Activated B cell treated with CpG ODN at 0.5 μM for 24 hours (primary cell): ENCODE results near the gene PEPD. TPM values are rescaled to one million over a fixed set of nuclear protein-coding genes. Genes with fewer than 3 reads are reported as not detected.

Experiments
- ATAC-seq: fragments of 200-7000 bp; cut with Tn5 transposase; one replicate; pipeline ENCODE4 v1.10.0; 2021; ENCODE audit warnings: low read depth, mild to moderate bottlenecking, moderate library complexity
- CTCF ChIA-PET: fragments of 350-600 bp; sonication (Branson Sonifier 250); formaldehyde crosslinking; loops from one replicate; lab custom pipeline; 2021; ENCODE audit warnings: antibody characterized with exemption; lab: Charles Lee
- POLR2A ChIA-PET: fragments of 350-600 bp; sonication (Branson Sonifier 250); formaldehyde crosslinking; loops from one replicate; lab custom pipeline; 2021; ENCODE audit warnings: antibody characterized with exemption; lab: Charles Lee
- DNase-seq: peaks from one replicate; pipeline ENCODE4 v3.0.0; 2022
- H3K27ac Mint-ChIP-seq: one replicate; pipeline ENCODE4 v1.8.0; 2020; ENCODE audit warnings: mixed read lengths
- H3K27me3 Mint-ChIP-seq: one replicate; pipeline ENCODE4 v1.8.0; 2021; ENCODE audit warnings: mixed read lengths
- H3K36me3 Mint-ChIP-seq: one replicate; pipeline ENCODE4 v1.8.0; 2021; ENCODE audit warnings: low read depth, mixed read lengths
- H3K4me1 Mint-ChIP-seq: one replicate; pipeline ENCODE4 v1.8.0; 2021; ENCODE audit warnings: mixed read lengths
- H3K4me3 Mint-ChIP-seq: one replicate; pipeline ENCODE4 v1.8.0; 2020; ENCODE audit warnings: mild to moderate bottlenecking, mixed read lengths
- H3K9me3 Mint-ChIP-seq: one replicate; pipeline ENCODE4 v1.8.0; 2020; ENCODE audit warnings: mixed read lengths
- CTCF ChIP-seq: fragments of 200-600 bp; IDR thresholded peaks from one replicate; pipeline ENCODE4 v1.8.0; 2022; ENCODE audit warnings: antibody characterized with exemption, mild to moderate bottlenecking
- intact Hi-C: fragments of 100-400 bp; cut with micrococcal nuclease; formaldehyde crosslinking; loops from one replicate; pipeline ENCODE4 v1.15.1; 2024
- total RNA-seq: library from RNA; stranded (reverse); gene quantifications from 2 replicates; pipeline ENCODE4 v1.2.3, GENCODE V29; 2022

Gene PEPD
- total RNA-seq, 1 donor from 2014 or later, result 49.1 TPM

- no peak for TF ChIP-seq CTCF
- Mint-ChIP-seq H3K36me3 (no peaks in the 10 kb centered on the region), H3K27ac (no peak overlapping the region), H3K4me1 (no peaks in the 10 kb centered on the region), H3K27me3 (peaks cover 51% of the 10 kb centered on the region), H3K4me3 (no peak overlapping the region), H3K9me3 (no peaks in the 10 kb centered on the region)
- ChIA-PET POLR2A (no interaction called here), CTCF (no interaction called here)
- ATAC-seq, result no peak
- intact Hi-C loops, result no loop called here
- DNase-seq, result no peak
These were observed 174.9 kb downstream of the PEPD start for GRCh38 chr19:33346665-33347064.

GRCh38 chr19:33345163-33345562 is 176.4 kb downstream of the PEPD start:
- ChIA-PET CTCF (no interaction called here), POLR2A (no interaction called here)
- ATAC-seq (no peak), DNase-seq (no peak)
- no peak for TF ChIP-seq CTCF
- Mint-ChIP-seq H3K4me1 (no peaks in the 10 kb centered on the region), H3K9me3 (no peaks in the 10 kb centered on the region), H3K36me3 (no peaks in the 10 kb centered on the region), H3K27ac (no peak overlapping the region), H3K27me3 (peaks cover 55% of the 10 kb centered on the region), H3K4me3 (no peak overlapping the region)
- intact Hi-C loops, result no loop called here

- H3K9me3 Mint-ChIP-seq, result no peaks in the 10 kb centered on the region
- H3K36me3 Mint-ChIP-seq, result no peaks in the 10 kb centered on the region
- POLR2A ChIA-PET, result no interaction called here
- no peak for TF ChIP-seq CTCF
- ATAC-seq (no peak), DNase-seq (no peak)
- CTCF ChIA-PET, result no interaction called here
- no peaks in the 10 kb centered on the region for H3K4me1 Mint-ChIP-seq
- intact Hi-C loops, result no loop called here
- peaks cover 49% of the 10 kb centered on the region for H3K27me3 Mint-ChIP-seq
- no peak overlapping the region for H3K27ac Mint-ChIP-seq
- H3K4me3 Mint-ChIP-seq, result no peak overlapping the region
These were observed 177.0 kb downstream of the PEPD start for GRCh38 chr19:33344573-33344925.

GRCh38 chr19:33343859-33344572 is 177.6 kb downstream of the PEPD start:
- POLR2A ChIA-PET, result no interaction called here

GRCh38 chr19:33343301-33343700 is 178.3 kb downstream of the PEPD start:
- intact Hi-C loops, result no loop called here
- Mint-ChIP-seq H3K9me3 (no peaks in the 10 kb centered on the region), H3K4me1 (no peaks in the 10 kb centered on the region), H3K4me3 (no peak overlapping the region), H3K27ac (no peak overlapping the region), H3K27me3 (peaks cover 49% of the 10 kb centered on the region), H3K36me3 (no peaks in the 10 kb centered on the region)
- CTCF ChIA-PET, result no interaction called here
- no peak for DNase-seq
- no peak for TF ChIP-seq CTCF
- POLR2A ChIA-PET, result no interaction called here
- no peak for ATAC-seq

More at GRCh38 chr19:33343859-33344572, 177.6 kb downstream of the PEPD start:
- Mint-ChIP-seq H3K9me3 (no peaks in the 10 kb centered on the region), H3K4me3 (no peak overlapping the region), H3K4me1 (no peaks in the 10 kb centered on the region), H3K27me3 (peaks cover 51% of the 10 kb centered on the region), H3K27ac (no peak overlapping the region), H3K36me3 (no peaks in the 10 kb centered on the region)
- no peak for DNase-seq
- TF ChIP-seq CTCF, result no peak
- no peak for ATAC-seq
- intact Hi-C loops, result no loop called here
- CTCF ChIA-PET, result no interaction called here
